HG02623 (cell line): Measurements from ENCODE around the gene PBXIP1.
A peak's percentile ranks its signal among the peaks of the same experiment; 100 is the strongest.

ENCODE experiments used
- ATAC-seq: cut with Tn5 transposase; IDR thresholded peaks from one replicate; pipeline ENCODE4 v1.9.1; 2021; ENCODE audit warnings: moderate library complexity; ENCODE audit not compliant: unreplicated experiment

Gene PBXIP1

GRCh38 chr1:154958681-154959425 lies 3.0 kb upstream of the PBXIP1 start:
- no peak for ATAC-seq

DNA sequence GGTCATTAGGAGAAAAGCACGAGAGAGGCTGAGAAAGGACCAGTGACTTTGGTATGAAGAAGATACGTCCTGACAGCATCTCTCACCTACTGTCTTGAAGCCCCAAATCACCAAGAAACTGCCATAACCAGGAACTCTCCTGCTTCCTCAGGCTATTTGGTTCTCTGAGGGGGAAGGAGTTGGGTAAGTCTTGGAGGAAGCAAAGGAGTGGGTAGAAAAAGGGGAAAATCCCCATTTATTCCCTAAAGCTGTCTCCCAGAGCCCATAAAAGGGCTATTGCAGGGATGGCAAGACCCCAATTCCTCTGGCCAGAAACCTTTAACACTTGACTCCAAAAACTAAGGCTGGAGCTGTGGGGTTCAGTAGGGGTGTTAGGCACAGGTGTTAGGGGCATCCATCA lies 2.1 kb upstream of the PBXIP1 start:
- ATAC-seq, result no peak

DNA sequence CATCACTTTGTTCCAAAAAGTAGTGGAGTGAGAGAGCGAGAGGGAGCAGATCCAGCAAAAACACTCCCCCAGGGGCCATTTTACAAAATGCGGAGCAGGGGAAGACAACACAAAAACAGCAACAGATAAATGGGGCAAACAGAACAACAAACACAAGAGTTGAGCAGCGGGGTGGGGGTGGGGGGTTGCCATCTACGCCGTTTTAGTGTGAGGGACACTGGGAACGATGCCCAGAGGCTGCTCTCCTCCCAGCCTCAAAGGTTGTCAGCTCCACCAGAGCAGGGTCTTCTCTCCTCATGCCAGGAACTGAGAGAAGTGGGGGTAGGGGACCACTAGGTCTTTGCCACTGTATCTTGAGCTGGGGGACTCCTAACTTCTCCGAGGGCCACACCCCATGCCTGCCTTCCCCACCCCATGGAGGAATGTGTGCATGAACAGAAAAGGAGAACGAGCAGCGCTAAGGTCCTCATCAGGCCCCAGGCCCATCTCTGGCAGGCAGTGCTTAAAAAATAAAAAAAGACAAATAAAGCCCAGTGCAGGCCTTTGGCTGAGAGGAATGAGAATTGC lies 1.3 kb upstream of the PBXIP1 start:
- no peak for ATAC-seq

- ATAC-seq, result no peak
Observed at GRCh38 chr1:154956544-154956941, 644 bp upstream of the PBXIP1 start.

DNA sequence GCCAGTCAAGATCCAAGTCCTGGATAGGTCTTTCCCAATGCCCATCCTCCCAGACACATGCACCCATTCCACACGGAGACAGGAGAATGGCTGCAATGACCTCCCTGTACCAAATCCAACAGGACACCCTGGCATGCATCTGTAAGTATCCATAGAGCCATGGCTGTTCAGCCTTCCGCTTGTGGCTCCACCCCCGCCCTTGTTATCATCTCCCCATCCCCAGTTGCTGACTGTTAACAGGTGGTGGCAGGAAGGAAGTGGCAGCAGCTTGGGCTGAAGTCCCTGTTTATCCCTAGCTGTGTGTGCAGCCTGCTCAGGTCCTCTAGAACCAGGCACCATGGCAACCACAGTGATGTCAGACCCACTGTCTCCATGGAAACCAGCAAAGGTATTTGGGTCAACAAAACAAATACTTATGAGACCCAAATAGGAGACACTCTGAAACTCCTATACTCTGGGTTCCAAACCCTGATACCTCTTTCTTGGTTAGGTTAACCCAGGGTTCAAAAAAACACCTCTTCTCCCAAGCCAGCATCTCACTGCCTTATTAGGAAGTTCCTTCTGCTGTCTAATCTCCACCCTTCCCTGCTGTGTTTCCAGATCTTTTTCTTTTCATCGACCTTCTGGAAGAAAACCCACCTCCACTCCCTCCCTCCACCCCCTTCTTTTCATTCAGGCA lies 721 bp downstream of the PBXIP1 start:
- ATAC-seq, result peak; percentile 42

GRCh38 chr1:154954541-154954940 lies 1.4 kb downstream of the PBXIP1 start:
- ATAC-seq, result no peak

GRCh38 chr1:154953611-154954038 lies 2.3 kb downstream of the PBXIP1 start:
- ATAC-seq, result no peak

GRCh38 chr1:154952664-154953063 lies 3.2 kb downstream of the PBXIP1 start:
- ATAC-seq, result no peak

DNA sequence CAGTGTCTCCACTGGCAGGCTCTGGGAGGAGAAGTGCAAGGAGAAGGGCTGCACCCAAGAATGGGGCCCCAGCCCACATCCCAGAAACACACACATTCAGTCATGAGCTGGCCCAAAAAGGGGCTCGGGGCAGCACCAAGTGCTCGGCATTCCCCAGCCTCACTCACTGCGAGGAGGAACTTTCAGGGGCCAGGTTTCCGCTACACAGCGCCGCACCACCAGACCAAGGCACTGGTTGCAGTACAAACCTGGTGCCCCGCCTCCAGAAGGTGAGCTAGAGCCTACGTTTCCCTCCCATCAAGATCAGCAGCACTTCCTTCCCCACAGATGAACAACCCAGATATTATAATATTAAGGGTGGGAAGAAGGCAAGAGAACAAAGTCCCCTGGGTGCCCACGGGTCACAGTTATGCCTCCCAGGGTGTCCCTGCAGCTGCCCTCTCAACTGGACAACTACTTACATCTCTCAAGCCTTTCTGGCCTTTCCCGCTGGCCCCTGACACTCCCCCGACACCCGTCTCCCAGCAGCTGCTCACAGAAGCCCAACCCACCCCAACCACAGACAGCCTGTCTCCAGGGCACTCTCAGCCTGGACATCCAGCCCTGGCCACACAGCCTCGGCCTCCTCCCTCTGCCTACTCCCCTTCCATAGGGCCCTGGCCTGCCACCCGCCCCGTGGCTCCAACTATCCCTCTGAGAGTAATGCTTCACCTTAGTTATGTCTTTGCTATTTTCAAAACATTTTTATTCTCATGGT lies 3.8 kb downstream of the PBXIP1 start:
- no peak for ATAC-seq

- no peak for ATAC-seq
Observed at GRCh38 chr1:154948079-154948478, 7.8 kb downstream of the PBXIP1 start.

DNA sequence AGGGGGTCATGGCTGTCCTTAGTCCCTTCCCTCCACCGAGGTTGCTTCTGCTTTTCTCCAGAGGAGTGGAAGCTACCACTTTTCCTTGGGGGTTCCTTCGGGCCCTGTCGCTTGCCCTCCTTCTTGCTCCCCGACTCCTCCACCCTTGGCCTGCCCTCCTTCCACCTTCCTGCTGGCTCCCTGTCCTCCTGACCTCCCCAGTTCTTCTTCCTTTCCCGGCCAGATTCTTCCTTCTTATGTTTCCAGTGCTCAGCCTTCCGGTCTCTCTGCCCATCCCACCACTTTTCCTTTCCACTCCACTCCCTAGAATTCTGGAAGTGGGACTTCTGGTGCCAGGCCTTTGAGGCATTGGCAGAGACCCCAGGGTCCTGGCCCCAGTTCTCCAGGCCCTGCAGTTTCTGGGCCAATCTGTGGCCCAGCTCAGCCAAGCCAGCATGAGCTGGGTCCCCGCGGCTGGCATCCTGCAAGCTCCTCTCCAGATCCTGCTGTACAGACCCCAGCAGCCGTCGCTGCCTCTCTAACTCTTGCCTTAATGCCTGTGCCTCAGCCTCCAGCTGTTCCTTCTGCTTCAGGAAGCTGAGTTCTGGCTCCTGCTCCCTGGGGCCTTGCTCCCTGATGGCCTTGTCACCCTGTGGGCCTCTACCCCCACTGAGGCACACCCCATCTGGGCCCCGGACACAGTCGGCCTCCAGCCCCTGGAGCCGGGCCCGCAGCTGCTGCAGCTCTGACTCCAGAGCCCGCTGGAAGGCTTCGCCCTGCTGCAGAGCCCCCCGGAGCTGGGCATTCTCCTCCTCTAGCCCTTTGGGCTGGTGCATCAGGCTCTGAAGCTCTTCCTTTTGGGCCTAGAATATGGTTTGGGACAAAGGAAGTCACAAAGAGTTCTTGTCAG lies 9.7 kb downstream of the PBXIP1 start:
- ATAC-seq, result no peak

DNA sequence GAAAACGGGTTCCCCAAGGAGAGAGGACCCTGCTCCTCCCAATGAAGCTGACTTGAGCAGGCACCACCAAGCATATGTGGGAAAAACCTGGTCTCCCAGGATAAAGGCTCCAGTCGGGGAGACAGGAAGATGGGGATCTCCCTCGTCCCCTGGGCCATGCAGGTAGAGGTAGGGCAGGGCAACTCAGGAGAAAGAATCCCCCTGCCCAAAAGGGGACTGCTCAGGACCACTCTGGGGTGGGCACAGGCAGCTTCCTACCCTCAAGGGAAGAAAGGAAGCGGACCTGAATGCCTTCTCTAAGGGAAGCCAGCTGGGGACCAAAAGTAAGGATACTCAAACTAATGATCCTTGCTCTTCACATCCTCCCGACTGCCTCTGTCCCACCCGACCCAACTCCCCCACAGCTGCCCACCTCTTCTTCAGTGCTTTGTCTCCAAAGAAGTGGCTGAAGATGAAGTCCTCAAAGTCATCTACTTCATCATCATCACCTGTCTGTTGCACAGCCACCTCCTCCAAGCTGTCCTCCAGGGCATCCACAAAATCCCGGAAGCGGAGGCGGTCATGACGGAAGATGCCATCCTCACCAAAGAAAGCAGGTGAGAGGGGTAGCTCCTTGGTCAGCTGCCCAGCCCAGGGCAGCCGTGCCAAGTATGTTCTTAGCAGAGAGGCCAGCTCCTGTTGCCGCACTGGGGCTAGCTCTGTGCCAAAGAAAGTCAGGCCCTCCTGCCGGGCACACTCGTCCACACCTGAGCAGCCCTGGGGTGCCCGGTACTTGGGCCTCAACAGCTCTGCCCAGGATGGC lies 10.5 kb downstream of the PBXIP1 start:
- ATAC-seq, result no peak

DNA sequence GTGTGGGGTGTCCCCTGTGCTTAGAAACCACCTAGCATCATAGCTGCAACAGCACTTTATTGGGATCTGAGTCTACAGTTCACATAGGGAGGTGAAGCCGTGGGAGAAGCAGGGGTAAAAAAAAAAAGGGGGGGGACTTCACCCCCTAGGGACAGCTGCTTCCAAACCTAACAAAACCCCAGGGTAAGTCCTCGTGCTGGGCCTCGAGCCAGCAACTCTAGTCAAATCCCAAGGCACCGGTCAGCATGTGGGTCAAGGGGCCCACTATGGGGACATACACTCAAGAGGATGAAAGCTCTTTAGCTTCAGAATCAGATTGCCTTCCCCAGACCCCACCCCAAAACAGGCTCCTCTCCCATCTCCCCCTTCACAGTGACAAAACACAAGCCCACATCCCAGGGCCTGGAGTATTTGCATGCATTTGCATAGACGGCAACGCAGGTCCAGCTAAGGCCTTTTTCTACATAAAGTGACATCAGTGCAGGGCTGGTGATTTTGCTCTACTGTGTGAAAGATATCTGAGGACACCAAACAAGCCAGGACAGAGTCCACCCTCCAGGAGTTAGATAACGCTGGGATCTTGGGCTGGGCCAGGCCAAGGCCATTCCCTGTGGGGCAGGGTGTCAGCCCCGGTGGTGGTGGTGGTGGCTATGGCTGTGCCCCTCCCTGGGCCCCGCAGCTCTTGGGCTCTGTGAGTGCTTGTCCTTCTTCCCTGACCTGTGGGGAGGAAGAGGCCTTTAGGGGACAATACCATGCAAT lies 11.3 kb downstream of the PBXIP1 start:
- no peak for ATAC-seq

- no peak for ATAC-seq
Observed at GRCh38 chr1:154943649-154944400, 12.1 kb downstream of the PBXIP1 start.

- no peak for ATAC-seq
Observed at GRCh38 chr1:154941333-154942013, 14.4 kb downstream of the PBXIP1 start.

DNA sequence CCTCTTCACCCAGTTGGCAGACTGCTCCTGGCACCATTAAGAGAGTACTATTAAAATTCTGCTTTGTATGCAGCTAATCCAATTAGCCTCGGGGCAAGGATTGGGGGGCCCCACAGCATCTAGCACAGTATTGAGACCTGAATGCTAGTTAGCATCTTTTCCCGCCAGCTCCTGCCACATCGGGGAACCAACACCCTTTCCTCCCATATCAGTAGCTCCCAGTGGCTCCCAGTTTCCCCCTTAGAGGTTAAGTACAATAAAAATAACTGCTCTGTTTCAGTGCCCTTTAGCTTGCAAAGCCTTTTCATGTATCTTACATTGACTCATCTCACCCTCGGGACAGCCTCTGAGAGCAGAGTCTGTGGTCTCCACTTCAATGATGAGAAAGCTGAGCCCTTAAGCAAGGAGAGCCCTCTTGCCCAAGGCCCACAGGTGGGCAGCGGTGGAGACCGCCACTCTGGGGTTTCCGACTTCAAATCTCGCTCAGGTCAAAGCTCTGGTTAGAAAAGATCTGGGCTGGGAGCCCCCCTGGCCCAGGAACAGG lies 15.2 kb downstream of the PBXIP1 start:
- no peak for ATAC-seq

DNA sequence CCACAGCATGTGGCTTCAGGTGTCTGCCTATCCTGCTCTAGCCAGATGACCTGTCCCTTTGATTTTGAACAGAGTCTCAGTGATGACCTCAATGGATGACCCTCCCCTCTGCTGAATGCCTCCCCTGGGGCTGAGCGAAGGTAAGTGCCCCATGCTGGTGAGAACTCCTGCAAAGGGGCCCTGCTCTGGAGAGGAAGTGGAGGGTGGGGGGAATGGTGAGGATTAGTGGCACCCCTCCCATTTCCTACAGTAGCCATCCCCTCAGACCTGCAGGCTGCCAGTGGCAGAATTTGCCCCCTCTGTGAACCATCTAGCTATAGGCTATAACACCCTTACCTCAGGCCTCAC lies 15.7 kb downstream of the PBXIP1 start:
- ATAC-seq, result no peak
